B cell (primary cell): Measurements from ENCODE around the gene AUTS2. TPM values are rescaled to one million over a fixed set of nuclear protein-coding genes. Genes with fewer than 3 reads are reported as not detected.

ENCODE experiments used
- ATAC-seq: fragments of 200-7000 bp; cut with Tn5 transposase; one replicate; pipeline ENCODE4 v1.10.0; 2021; ENCODE audit warnings: low read depth, mild to moderate bottlenecking, moderate number of reproducible peaks, moderate library complexity
- CTCF ChIA-PET: fragments of 350-600 bp; sonication (Branson Sonifier 250); formaldehyde crosslinking; loops from one replicate; lab custom pipeline; 2021; ENCODE audit warnings: antibody characterized with exemption, inconsistent platforms; lab: Charles Lee
- POLR2A ChIA-PET: fragments of 350-600 bp; sonication (Branson Sonifier 250); formaldehyde crosslinking; loops from one replicate; lab custom pipeline; 2021; ENCODE audit warnings: antibody characterized with exemption; lab: Charles Lee
- DNase-seq: peaks from one replicate; pipeline ENCODE4 v3.0.0; 2013
- H2AFZ ChIP-seq: 2 replicates; pipeline ENCODE4 v1.6.1; 2012; ENCODE audit warnings: mild to moderate bottlenecking, low read depth, low read length; ENCODE audit not compliant: insufficient read depth, poor library complexity, severe bottlenecking
- H3K27ac ChIP-seq, 2 donors: 1 replicate in 1 of 2; 2 replicates in 1 of 2; pipeline ENCODE4 v1.5.1; 2012 to 2013; ENCODE audit warnings: low read length in 2 of 2, mild to moderate bottlenecking in 2 of 2, moderate library complexity in 1 of 2
- H3K27me3 ChIP-seq, 4 experiments: fragments of 200-600 bp in 1 of 4; sonication (generic) in 1 of 4; replicated peaks in 1 of 4; 1 replicate in 2 of 4; 2 replicates in 2 of 4; pipeline versions ENCODE4 v1.6.1 to v1.7.0; 2013 to 2016; ENCODE audit warnings: low read length in 3 of 4, mild to moderate bottlenecking in 2 of 4, mixed read lengths in 1 of 4, moderate library complexity in 1 of 4; ENCODE audit not compliant: insufficient read depth in 4 of 4, control insufficient read depth in 3 of 4; ENCODE audit errors: control extremely low read depth in 1 of 4
- H3K36me3 ChIP-seq, 2 experiments: replicated peaks in 1 of 2; 1 replicate in 1 of 2; 2 replicates in 1 of 2; pipeline versions ENCODE4 v1.6.1 to v1.7.1; 2013; ENCODE audit warnings: low read length in 1 of 2; ENCODE audit not compliant: insufficient read depth in 2 of 2, control insufficient read depth in 1 of 2; ENCODE audit errors: control extremely low read depth in 1 of 2, extremely low read depth in 1 of 2
- H3K4me1 ChIP-seq, 2 donors: fragments of 200-600 bp in 1 of 2; sonication (generic) in 1 of 2; 1 replicate in 1 of 2; 2 replicates in 1 of 2; pipeline versions ENCODE4 v1.5.1 to v1.6.1; 2013 to 2017; ENCODE audit warnings: low read length in 2 of 2; ENCODE audit not compliant: control insufficient read depth in 2 of 2, insufficient read depth in 2 of 2
- H3K4me2 ChIP-seq: replicated peaks from 2 replicates; pipeline ENCODE3; 2012; ENCODE audit warnings: mild to moderate bottlenecking, low read depth, low read length; ENCODE audit not compliant: poor library complexity, severe bottlenecking
- H3K4me3 ChIP-seq, 5 experiments: fragments of 200-600 bp in 1 of 5; sonication (generic) in 1 of 5; 1 replicate in 3 of 5; 2 replicates in 2 of 5; pipeline versions ENCODE4 v1.5.1 to v1.7.0; 2011 to 2016; ENCODE audit warnings: low read length in 4 of 5, mild to moderate bottlenecking in 4 of 5, low read depth in 2 of 5, control low read depth in 1 of 5, moderate library complexity in 1 of 5; ENCODE audit not compliant: insufficient read depth in 1 of 5; ENCODE audit errors: control extremely low read depth in 1 of 5, extremely low read depth in 1 of 5
- H3K79me2 ChIP-seq: fragments of 200-600 bp; sonication (generic); one replicate; pipeline ENCODE4 v1.6.0; 2016; ENCODE audit warnings: low read length; ENCODE audit not compliant: control insufficient read depth, insufficient read depth
- H3K9ac ChIP-seq: fragments of 200-600 bp; sonication (generic); 2 replicates; pipeline ENCODE4 v1.6.1; 2017; ENCODE audit warnings: mild to moderate bottlenecking, low read length, moderate library complexity
- H3K9me3 ChIP-seq, 3 donors: one replicate each; pipeline versions ENCODE4 v1.6.1 to v1.7.1; 2013; ENCODE audit warnings: low read length in 2 of 3; ENCODE audit not compliant: control insufficient read depth in 2 of 3, insufficient read depth in 1 of 3; ENCODE audit errors: control extremely low read depth in 1 of 3
- H4K20me1 ChIP-seq: 2 replicates; pipeline ENCODE4 v1.6.0; 2012; ENCODE audit warnings: mild to moderate bottlenecking, low read length; ENCODE audit not compliant: insufficient read depth, control insufficient read depth, poor library complexity, severe bottlenecking
- H3K27ac Mint-ChIP-seq: one replicate; pipeline ENCODE4 v1.8.0; 2021; ENCODE audit warnings: mixed read lengths
- H3K27me3 Mint-ChIP-seq: one replicate; pipeline ENCODE4 v1.8.0; 2021; ENCODE audit warnings: mixed read lengths
- H3K4me1 Mint-ChIP-seq: one replicate; pipeline ENCODE4 v1.8.0; 2021; ENCODE audit warnings: mixed read lengths
- H3K4me3 Mint-ChIP-seq: one replicate; pipeline ENCODE4 v1.8.0; 2021; ENCODE audit warnings: mixed read lengths
- H3K9me3 Mint-ChIP-seq: one replicate; pipeline ENCODE4 v1.8.0; 2022; ENCODE audit warnings: mixed read lengths; ENCODE audit not compliant: insufficient read depth
- CTCF ChIP-seq: fragments of 200-600 bp; IDR thresholded peaks from one replicate; pipeline ENCODE4 v1.8.0; 2022; ENCODE audit warnings: antibody characterized with exemption, mild to moderate bottlenecking
- EZH2 ChIP-seq: IDR thresholded peaks from 2 replicates; pipeline ENCODE4 v1.6.1; 2012; ENCODE audit warnings: borderline replicate concordance, low read depth, mild to moderate bottlenecking, moderate library complexity, low read length; ENCODE audit not compliant: insufficient read depth, poor library complexity, severe bottlenecking
- WGBS: methylation state at CpG from one replicate; pipeline ENCODE4 v1.1.5; 2013; ENCODE audit warnings: missing lambda C conversion rate; ENCODE audit not compliant: insufficient coverage; 5-methylcytosine and 5-hydroxymethylcytosine counted together
- intact Hi-C: fragments of 100-400 bp; cut with micrococcal nuclease; formaldehyde crosslinking; loops from one replicate; pipeline ENCODE4 v1.10.0; 2022
- polyA plus RNA-seq: library from polyadenylated mRNA; depleted of rRNA; stranded (reverse); fragments of >200 nt; gene quantifications from 2 replicates; pipeline ENCODE4 v1.2.3, GENCODE V29; 2012
- total RNA-seq, 2 donors: library from RNA; stranded (reverse); fragments of 120-200 nt in 1 of 2; gene quantifications; 1 replicate in 1 of 2; 2 replicates in 1 of 2; pipeline versions ENCODE4 v1.2.3 to v1.2.4, GENCODE V29; 2013 to 2022

The AUTS2 gene
- total and polyA plus RNA-seq, 2 donors (not counting 1 experiment from before 2014, with no cell fraction given): 22.3 to 35.0 TPM

DNA sequence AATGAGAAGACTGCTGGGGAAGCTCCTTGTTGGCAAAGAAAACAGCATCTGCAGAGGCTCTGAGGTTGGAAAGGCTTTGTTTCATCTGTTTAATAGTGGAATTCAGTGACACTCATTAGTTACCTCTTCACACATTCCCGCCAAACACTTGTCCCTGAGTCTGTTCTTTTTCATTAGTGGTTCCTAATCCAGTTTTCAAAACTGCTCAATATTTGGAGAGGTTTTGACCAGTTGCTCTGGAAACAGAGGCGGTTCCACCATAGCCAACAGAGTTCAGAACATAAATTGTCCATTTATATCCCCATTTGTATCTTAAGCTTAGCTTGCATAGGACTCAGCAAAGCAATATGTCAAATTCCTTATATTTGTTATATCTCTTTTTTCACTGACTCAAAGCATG, 754.6 kb downstream of the AUTS2 start:
- TF ChIP-seq EZH2: no peak
- no peak for TF ChIP-seq CTCF
- H3K9me3 Mint-ChIP-seq: peaks cover 3% of the 10 kb centered on the region
- Histone ChIP-seq H3K4me1 (peaks cover 22 to 24% of the 10 kb centered on the region in 2 donors), H3K36me3 (no peaks in the 10 kb centered on the region), H3K4me2 (no peak overlapping the region), H4K20me1 (no peaks in the 10 kb centered on the region), H3K27me3 (no peaks in the 10 kb centered on the region), H3K27ac (no peak overlapping the region), H3K79me2 (no peaks in the 10 kb centered on the region), H3K9ac (no peak overlapping the region), H2AFZ (no peak overlapping the region), H3K4me3 (no peak overlapping the region), H3K9me3 (no peaks in the 10 kb centered on the region)
- ATAC-seq: no peak
- H3K27me3 Mint-ChIP-seq: no peaks in the 10 kb centered on the region
- H3K4me1 Mint-ChIP-seq: peaks cover 25% of the 10 kb centered on the region
- DNase-seq: no peak
- intact Hi-C loops: no loop called here
- ChIA-PET CTCF (no interaction called here), POLR2A (no interaction called here)
- no CpG with 5 or more reads among the region's 2 CpGs for WGBS
- H3K4me3 Mint-ChIP-seq: no peak overlapping the region
- H3K27ac Mint-ChIP-seq: no peak overlapping the region

DNA sequence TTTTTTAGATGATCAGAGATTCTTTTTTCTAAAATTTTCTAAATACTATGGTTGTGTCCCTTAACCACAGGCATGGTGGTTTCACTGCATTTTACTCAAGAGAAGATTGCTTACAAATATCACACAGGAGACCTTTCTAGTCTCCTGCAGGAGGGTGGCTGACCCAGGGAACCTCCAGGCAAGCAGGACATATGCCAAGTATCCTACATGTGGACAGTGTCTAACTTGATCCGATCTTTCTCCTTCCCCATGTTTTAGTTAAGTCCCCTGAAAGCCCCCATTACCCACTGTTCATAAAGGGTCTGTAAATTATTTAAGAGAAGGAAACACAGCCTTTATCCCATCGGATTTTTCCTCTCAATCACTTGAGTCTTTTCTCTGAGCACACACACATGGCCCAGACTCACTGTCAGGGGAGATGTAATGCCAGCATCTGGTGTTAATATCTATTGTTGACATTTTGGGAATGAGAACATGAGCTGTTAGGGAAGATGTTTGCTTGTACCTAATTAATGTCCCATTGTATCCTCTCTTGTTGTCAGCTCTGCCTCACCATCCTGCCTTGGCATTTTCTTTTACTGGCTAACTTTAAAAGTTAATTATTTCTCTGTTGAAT, 755.2 kb downstream of the AUTS2 start:
- Mint-ChIP-seq H3K27ac (no peak overlapping the region), H3K27me3 (no peaks in the 10 kb centered on the region), H3K9me3 (peaks cover 3% of the 10 kb centered on the region), H3K4me3 (no peak overlapping the region), H3K4me1 (peaks cover 23% of the 10 kb centered on the region)
- no peak overlapping the region for H2AFZ ChIP-seq
- H3K27me3 ChIP-seq: no peaks in the 10 kb centered on the region
- H3K36me3 ChIP-seq: no peaks in the 10 kb centered on the region
- no peak overlapping the region for H3K4me3 ChIP-seq
- H4K20me1 ChIP-seq: no peaks in the 10 kb centered on the region
- no peak overlapping the region for H3K9ac ChIP-seq
- ATAC-seq (no peak), DNase-seq (no peak)
- ChIA-PET POLR2A (no interaction called here), CTCF (no interaction called here)
- H3K4me2 ChIP-seq: no peak overlapping the region
- H3K79me2 ChIP-seq: no peaks in the 10 kb centered on the region
- no peak overlapping the region for H3K27ac ChIP-seq
- H3K4me1 ChIP-seq: peaks cover 19 to 22% of the 10 kb centered on the region in 2 donors
- TF ChIP-seq CTCF (no peak), EZH2 (no peak)
- no peaks in the 10 kb centered on the region for H3K9me3 ChIP-seq
- intact Hi-C loops: no loop called here
- WGBS: no CpG with 5 or more reads among the region's 2 CpGs
